Heart left ventricle (tissue), 13 donors: ENCODE data around the gene MPPED1.

Experiments
- POLR2A ChIP-seq, 2 donors: fragments of 450-650 bp; IDR thresholded peaks; one replicate each; pipeline ENCODE4 v1.6.1; 2017; ENCODE audit warnings: antibody characterized with exemption in 2 of 2, mild to moderate bottlenecking in 2 of 2, moderate library complexity in 2 of 2
- TF ChIP-seq, protein P1 (sequence below), 12 donors: fragments of 200-600 bp; sonication (generic) in 4 of 12; IDR thresholded peaks; one replicate each; pipeline versions ENCODE4 v1.5.0 to v1.8.0; 2018 to 2022; ENCODE audit warnings: antibody characterized with exemption in 12 of 12, mild to moderate bottlenecking in 5 of 12
- donor health status: ischemic (EF 13 %, LVEDD 7.1; RV severe dilation, severe dysfunction).
- donor health status: DM: no; HTN: yes; CAD: no.
- donor health status: DM: no; HTN: no; CAD: no.
- donor health status: ischemic (EF 25% LVEDD 6.9; RV normal size, moderate dysfunction).
- donor health status: ischemic (EF 25% LVEDD 5.7; RV mildly dilated, moderate dysfunction).
- donor health status: ischemic (EF 35%, LVEDD 5.7; RV mildly dilated, moderate dysfunction).
- donor health status: nonischemic (EF 11% LVEDD 7.7; RV severe dilation, severe dysfunction).
- donor health status: DM: yes; HTN: yes; CAD: no.
- donor health status: PGD.
- donor health status: ischemic (EF 29% LVEDD 5.4; RV normal size, mild dysfunction).
- donor health status: nonischemic (EF 23%, LVEDD 6.1; RV moderate dilation, normal function).

DNA sequence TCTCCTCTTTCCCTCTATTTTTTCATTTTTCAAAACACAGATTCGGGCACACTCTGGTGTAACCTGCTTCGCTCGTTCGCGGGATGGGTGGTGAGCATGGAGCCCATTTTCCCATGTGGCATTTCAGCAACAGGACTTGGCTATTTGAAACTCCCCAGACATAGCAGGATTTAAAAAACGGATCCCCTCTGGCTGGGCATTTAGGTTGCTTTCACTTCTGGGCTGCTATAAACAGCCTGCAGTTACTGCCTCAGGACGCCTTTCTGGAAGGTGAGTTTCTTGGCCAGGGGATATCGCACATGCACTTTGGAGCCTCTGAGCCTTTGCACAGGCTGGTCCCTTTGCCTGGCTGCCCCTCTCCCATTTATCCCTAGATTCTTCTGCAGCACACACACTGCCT, 2.8 kb upstream of the MPPED1 start:
- TF ChIP-seq POLR2A (IDR thresholded peaks at IDR 0.05), result no peak
- TF ChIP-seq, protein P1, sequence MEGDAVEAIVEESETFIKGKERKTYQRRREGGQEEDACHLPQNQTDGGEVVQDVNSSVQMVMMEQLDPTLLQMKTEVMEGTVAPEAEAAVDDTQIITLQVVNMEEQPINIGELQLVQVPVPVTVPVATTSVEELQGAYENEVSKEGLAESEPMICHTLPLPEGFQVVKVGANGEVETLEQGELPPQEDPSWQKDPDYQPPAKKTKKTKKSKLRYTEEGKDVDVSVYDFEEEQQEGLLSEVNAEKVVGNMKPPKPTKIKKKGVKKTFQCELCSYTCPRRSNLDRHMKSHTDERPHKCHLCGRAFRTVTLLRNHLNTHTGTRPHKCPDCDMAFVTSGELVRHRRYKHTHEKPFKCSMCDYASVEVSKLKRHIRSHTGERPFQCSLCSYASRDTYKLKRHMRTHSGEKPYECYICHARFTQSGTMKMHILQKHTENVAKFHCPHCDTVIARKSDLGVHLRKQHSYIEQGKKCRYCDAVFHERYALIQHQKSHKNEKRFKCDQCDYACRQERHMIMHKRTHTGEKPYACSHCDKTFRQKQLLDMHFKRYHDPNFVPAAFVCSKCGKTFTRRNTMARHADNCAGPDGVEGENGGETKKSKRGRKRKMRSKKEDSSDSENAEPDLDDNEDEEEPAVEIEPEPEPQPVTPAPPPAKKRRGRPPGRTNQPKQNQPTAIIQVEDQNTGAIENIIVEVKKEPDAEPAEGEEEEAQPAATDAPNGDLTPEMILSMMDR (IDR thresholded peaks at IDR 0.05), result no peak
